Stomach smooth muscle (tissue), 2 donors: ENCODE results near the gene ABCC4.

Source experiments
- H3K27ac ChIP-seq: one replicate; pipeline ENCODE4 v1.7.0; 2013; ENCODE audit warnings: mild to moderate bottlenecking, low read length, inconsistent platforms
- H3K27me3 ChIP-seq, 2 donors: one replicate each; pipeline ENCODE4 v1.7.0; 2013; ENCODE audit warnings: low read length in 2 of 2; ENCODE audit not compliant: insufficient read depth in 2 of 2, control insufficient read depth in 1 of 2
- H3K36me3 ChIP-seq, 2 donors: one replicate each; pipeline ENCODE4 v1.7.0; 2013; ENCODE audit warnings: low read length in 2 of 2; ENCODE audit not compliant: control insufficient read depth in 2 of 2, insufficient read depth in 2 of 2
- H3K4me1 ChIP-seq: one replicate; pipeline ENCODE4 v1.7.0; 2013; ENCODE audit warnings: low read length; ENCODE audit not compliant: control insufficient read depth, insufficient read depth
- H3K4me3 ChIP-seq, 2 donors: one replicate each; pipeline ENCODE4 v1.7.0; 2013; ENCODE audit warnings: low read length in 2 of 2
- H3K9ac ChIP-seq, 2 donors: one replicate each; pipeline ENCODE4 v1.7.0; 2013; ENCODE audit warnings: low read length in 2 of 2, mild to moderate bottlenecking in 1 of 2
- H3K9me3 ChIP-seq, 2 donors: one replicate each; pipeline ENCODE4 v1.7.0; 2013; ENCODE audit warnings: low read length in 2 of 2; ENCODE audit not compliant: control insufficient read depth in 2 of 2
- donor health status: healthy.
- donor health status: Pancreatic carcinoma.

Gene ABCC4

DNA sequence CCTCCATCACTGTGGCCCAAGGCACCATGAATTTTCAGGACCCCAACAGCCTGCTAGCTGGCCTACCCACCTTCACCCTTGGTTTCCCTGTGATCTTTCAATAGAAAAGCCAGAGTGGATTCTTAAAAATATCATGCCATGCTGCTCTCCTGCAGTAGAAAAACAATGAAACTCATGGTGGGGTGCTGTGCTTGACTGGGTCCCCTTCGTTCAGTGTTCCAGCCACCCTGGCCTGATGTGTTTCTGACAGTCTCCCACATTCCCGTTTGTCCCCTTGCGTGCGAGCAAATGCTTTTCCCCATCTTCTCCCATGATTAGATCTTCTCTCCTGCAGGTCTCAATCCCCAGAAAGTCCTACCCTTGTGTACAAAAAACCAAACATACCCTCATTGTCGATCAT lies 43.2 kb downstream of the ABCC4 start:
- H3K4me1 ChIP-seq = no peaks in the 10 kb centered on the region
- H3K36me3 ChIP-seq = no peaks in the 10 kb centered on the region
- H3K27me3 ChIP-seq = no peaks in the 10 kb centered on the region
- H3K27ac ChIP-seq = no peak overlapping the region
- no peak overlapping the region for H3K4me3 ChIP-seq
- H3K9ac ChIP-seq = no peak overlapping the region
- no peaks in the 10 kb centered on the region for H3K9me3 ChIP-seq

DNA sequence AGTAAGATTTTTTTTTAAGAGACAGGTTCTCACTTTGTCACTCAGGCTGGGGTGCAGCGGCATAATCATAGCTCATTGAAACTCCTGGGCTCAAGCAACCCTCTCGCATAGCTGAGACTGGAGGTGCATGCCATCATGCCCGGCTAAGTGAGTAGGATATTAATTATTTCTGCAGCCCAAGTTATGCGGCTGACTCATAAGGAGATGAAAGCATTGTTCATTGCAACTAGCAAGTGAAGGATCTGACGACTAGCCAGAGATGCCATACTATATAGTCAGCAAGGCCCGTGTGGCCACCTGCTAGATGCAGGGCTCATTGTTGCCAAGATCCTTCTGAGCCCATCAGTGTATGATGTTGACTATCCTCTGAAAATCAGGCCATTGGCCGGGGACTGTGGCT lies 45.2 kb downstream of the ABCC4 start:
- no peak overlapping the region for H3K9ac ChIP-seq
- no peaks in the 10 kb centered on the region for H3K4me1 ChIP-seq
- H3K27me3 ChIP-seq = no peaks in the 10 kb centered on the region

DNA sequence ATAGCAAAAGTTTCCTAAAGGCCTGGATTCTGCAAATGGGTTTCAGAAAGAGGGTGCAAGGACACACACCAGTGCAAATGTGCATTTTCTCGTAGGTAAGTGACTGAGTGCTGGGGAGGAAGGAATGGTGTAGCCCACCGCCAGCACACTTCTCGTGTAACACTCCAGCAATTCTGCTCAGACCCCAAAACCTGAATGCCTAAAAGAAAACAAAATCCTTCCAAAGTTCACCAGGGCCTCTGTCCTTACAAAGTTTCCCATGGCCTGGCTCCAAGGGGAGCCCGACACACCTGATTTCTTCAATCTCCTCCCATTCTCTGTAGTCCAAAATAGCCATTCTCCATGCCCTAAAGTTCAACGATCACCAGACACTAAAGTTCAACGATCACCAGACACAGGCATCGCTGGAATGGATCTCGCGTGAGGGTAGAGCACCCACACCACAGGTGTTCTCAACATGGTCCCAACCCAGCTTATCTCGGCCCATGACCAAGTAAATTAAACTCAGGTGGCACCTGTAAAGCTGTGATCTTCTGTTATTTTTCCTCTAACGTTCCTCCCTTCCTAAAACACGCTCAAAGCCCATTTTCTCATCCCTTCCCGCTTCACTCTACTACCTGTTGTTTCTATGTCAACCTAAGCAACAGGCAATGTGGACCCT lies 46.0 kb downstream of the ABCC4 start:
- no peaks in the 10 kb centered on the region for H3K4me1 ChIP-seq
- no peak overlapping the region for H3K9ac ChIP-seq
- no peaks in the 10 kb centered on the region for H3K36me3 ChIP-seq
- no peaks in the 10 kb centered on the region for H3K27me3 ChIP-seq
- no peaks in the 10 kb centered on the region for H3K9me3 ChIP-seq
- H3K4me3 ChIP-seq = no peak overlapping the region
- H3K27ac ChIP-seq = no peak overlapping the region

More for the DNA sequence above, 45.2 kb downstream of the ABCC4 start:
- H3K27ac ChIP-seq = no peak overlapping the region
- peak overlapping the region in 1 of 2 donors; percentile 8 for H3K4me3 ChIP-seq
- H3K36me3 ChIP-seq = no peaks in the 10 kb centered on the region
- no peaks in the 10 kb centered on the region for H3K9me3 ChIP-seq

DNA sequence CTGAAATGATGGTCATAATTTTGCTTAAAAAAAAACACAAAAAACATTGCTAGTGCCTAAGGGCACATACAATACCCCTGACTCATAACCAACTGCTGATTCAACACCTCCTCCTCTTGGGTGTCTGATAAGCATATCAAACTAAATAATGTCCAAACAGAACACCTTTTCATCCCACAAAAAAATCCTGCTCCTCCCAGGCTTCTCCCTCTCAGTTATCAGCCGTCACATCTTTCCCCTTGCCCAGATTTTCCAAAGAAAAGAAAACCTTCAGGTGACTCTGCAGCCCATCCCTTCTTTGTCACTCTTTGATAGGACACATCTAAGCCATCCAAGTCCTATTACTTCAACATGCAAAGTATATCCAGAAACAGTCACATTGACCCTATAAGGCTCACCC lies 46.9 kb downstream of the ABCC4 start:
- Histone ChIP-seq H3K9me3 (no peaks in the 10 kb centered on the region), H3K9ac (no peak overlapping the region), H3K27me3 (no peaks in the 10 kb centered on the region), H3K4me1 (no peaks in the 10 kb centered on the region), H3K4me3 (no peak overlapping the region), H3K36me3 (no peaks in the 10 kb centered on the region), H3K27ac (no peak overlapping the region)

DNA sequence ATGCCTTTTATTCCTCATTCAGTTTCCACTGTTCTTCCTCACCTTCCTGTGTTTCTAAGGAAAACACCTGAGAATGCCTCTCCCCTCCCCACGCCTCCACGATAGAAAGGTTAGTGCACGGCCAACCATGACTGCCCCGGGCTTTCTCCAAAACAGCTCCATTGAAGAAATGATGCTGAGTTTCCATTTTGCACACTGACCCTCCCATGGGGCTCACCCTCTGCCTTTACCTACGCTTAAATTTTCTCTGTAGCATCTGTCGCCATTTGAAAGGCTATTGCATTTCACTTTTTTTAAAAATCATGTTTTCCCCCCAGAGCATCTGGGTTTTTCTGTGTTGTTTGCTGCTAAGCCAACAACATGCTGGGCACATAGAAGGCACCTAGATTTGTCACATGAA lies 48.2 kb downstream of the ABCC4 start:
- no peak overlapping the region for H3K4me3 ChIP-seq
- no peaks in the 10 kb centered on the region for H3K9me3 ChIP-seq
- no peaks in the 10 kb centered on the region for H3K27me3 ChIP-seq
- no peak overlapping the region for H3K27ac ChIP-seq
- no peaks in the 10 kb centered on the region for H3K4me1 ChIP-seq
- no peak overlapping the region for H3K9ac ChIP-seq
- H3K36me3 ChIP-seq = no peaks in the 10 kb centered on the region

DNA sequence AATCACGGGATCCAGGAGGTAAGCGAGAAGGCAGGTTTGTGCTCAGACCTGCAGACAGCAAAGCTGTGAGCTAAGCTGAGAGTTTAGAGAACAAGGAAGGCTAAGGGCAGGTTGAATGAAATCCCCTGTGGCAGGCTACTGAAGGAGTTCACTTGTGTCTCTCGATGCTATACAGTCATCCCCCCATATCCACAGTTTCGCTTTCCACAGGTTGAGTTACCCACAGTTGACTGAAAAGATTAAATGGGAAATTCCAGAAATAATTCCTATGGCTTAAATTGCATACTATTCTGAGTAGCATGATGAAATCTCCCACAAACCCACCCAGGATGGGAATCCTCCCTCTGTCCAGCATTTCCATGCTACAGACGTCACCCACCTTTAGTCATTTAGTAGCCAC lies 49.6 kb downstream of the ABCC4 start:
- H3K9ac ChIP-seq = no peak overlapping the region
- H3K4me3 ChIP-seq = no peak overlapping the region
- H3K9me3 ChIP-seq = no peaks in the 10 kb centered on the region
- H3K27me3 ChIP-seq = no peaks in the 10 kb centered on the region
- H3K4me1 ChIP-seq = no peaks in the 10 kb centered on the region
- H3K27ac ChIP-seq = no peak overlapping the region
- H3K36me3 ChIP-seq = peaks cover 0 to 2% of the 10 kb centered on the region in 2 donors

DNA sequence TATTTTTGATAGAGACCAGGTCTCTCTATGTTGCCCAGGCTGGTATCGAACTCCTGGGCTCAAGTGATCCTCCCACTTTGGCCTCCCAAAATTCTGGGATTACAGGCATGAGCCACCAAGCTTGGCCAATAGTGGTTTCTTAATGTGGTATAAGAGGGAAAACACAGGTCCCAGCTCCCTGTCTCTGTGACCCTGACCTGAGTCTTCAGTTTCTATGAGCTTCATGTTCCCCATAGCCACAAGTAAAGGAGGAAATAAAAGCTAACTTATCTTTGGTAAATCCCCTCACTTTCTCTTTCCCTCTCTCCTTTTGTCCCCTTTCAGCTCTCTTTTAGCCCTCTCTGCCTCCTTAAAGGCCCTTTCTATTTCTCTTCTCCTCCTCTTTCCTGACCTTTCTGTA lies 50.3 kb downstream of the ABCC4 start:
- Histone ChIP-seq H3K27ac (no peak overlapping the region), H3K4me3 (no peak overlapping the region), H3K4me1 (peaks cover 5% of the 10 kb centered on the region), H3K27me3 (no peaks in the 10 kb centered on the region), H3K36me3 (peaks cover 0 to 2% of the 10 kb centered on the region in 2 donors), H3K9me3 (no peaks in the 10 kb centered on the region), H3K9ac (no peak overlapping the region)

DNA sequence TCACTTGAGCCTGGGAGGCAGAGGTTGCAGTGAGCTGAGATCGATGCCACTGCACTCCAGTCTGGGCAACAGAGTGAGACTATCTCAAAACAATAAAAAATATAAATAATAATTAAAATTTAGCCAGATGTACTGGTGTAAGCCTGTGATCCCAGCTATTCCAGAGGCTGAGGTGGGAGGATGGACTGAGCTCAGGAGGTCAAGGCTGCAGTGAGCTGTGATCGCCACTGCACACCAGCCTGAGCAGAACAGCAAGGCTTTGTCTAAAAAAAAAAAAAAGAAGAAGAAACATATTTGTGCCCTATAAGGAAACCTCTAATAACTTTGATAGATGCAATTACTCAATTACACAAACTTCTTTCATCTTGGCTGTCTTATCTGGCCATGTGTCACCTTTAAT lies 52.3 kb downstream of the ABCC4 start:
- Histone ChIP-seq H3K27ac (no peak overlapping the region), H3K27me3 (no peaks in the 10 kb centered on the region), H3K4me1 (peaks cover 7% of the 10 kb centered on the region), H3K9ac (no peak overlapping the region), H3K4me3 (no peak overlapping the region), H3K36me3 (peaks cover 0 to 4% of the 10 kb centered on the region in 2 donors), H3K9me3 (no peaks in the 10 kb centered on the region)

DNA sequence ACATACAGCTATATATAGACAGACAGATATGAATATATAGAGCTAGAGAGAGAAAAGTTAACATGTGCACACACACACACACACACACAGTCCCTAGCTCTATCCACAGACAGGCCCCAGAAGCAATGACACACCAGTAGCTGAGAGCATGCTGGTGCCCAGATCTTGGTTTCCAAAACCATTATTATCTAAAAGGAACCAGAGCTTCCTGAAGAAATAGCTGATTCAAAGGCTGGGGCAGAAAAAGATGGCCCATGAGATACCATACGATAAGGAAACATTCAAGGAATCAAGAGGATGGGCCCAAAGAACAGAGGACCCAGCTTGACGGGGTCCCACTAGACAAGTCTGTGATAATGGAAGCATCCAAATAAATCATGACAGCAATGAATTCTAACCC lies 53.4 kb downstream of the ABCC4 start:
- no peak overlapping the region for H3K9ac ChIP-seq
- no peak overlapping the region for H3K27ac ChIP-seq
- peaks cover 7% of the 10 kb centered on the region for H3K4me1 ChIP-seq
- no peaks in the 10 kb centered on the region for H3K9me3 ChIP-seq
- no peaks in the 10 kb centered on the region for H3K27me3 ChIP-seq
- H3K4me3 ChIP-seq = no peak overlapping the region
- H3K36me3 ChIP-seq = peaks cover 0 to 4% of the 10 kb centered on the region in 2 donors

DNA sequence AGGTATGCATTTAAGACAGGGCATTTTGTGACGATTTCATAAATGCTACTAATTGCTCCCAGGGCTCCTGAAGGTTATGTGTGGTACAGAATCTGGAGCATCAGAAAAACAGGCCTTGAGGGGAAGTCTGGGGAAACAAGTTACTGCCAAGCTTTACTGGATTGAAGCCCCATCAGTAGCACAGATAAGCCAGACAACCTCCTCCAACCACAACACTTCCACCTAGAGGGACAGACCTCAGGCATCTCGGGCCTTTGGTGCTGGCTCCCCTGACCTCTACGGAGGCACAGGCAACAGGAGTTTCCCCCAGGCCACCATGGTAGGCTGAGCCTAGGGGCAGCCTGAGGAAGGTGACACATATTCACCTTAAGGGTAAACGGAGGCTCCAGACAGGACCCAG lies 54.1 kb downstream of the ABCC4 start:
- peaks cover 7% of the 10 kb centered on the region for H3K4me1 ChIP-seq
- H3K4me3 ChIP-seq = no peak overlapping the region
- H3K9ac ChIP-seq = no peak overlapping the region
- H3K27me3 ChIP-seq = no peaks in the 10 kb centered on the region
- no peak overlapping the region for H3K27ac ChIP-seq
- peaks cover 0 to 4% of the 10 kb centered on the region in 2 donors for H3K36me3 ChIP-seq
- H3K9me3 ChIP-seq = no peaks in the 10 kb centered on the region

DNA sequence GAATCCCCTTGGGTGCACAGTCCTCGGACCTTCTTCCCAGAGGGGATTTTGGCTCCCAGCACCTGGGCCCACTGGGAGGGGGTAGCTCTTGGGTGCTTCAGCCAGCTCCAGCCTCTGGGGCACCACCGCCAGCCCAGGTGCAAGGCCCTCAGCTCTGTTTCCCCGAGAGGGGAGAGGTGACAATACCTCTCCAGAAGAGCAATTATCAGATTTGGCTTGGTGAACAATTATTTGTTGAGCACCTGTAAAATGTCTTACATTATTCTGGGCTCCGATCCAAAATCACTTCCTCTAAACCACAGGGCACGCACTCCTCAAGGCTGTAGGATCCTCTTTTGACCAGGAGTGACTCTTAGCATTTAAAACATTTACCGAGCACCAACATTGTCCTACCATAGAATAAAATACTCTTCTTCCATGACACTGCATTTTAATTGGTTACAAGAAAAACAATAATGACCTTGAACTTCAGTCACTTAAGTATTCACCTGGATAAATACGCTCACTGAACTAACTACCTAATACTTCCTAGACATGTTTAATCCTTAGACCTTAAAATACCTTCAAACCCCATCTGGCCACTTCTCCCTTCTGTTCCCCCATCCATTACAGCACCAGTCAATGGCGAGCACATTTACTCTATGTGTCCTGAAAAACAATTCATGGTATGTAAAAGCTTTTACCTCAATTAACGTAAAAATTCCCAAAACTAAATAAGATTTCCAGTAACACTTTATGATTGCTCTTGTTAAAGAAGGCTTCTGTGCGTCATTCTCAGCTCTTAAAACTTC lies 54.8 kb downstream of the ABCC4 start:
- Histone ChIP-seq H3K27ac (no peak overlapping the region), H3K9ac (no peak overlapping the region), H3K9me3 (no peaks in the 10 kb centered on the region), H3K27me3 (no peaks in the 10 kb centered on the region), H3K4me1 (peaks cover 7% of the 10 kb centered on the region), H3K4me3 (no peak overlapping the region), H3K36me3 (peaks cover 0 to 4% of the 10 kb centered on the region in 2 donors)
